GM19372 (cell line): ENCODE data around the gene EIF4E1B.

Experiments
- ATAC-seq: cut with Tn5 transposase; IDR thresholded peaks from one replicate; pipeline ENCODE4 v1.9.1; 2021; ENCODE audit warnings: mild to moderate bottlenecking, low read depth, moderate library complexity; ENCODE audit not compliant: unreplicated experiment

The EIF4E1B gene

GRCh38 chr5:176679365-176680225, 49.1 kb downstream of the EIF4E1B start:
- no peak for ATAC-seq

GRCh38 chr5:176680226-176680563, 49.7 kb downstream of the EIF4E1B start:
- no peak for ATAC-seq

- no peak for ATAC-seq
Measured at GRCh38 chr5:176682016-176682531, 51.6 kb downstream of the EIF4E1B start.

DNA sequence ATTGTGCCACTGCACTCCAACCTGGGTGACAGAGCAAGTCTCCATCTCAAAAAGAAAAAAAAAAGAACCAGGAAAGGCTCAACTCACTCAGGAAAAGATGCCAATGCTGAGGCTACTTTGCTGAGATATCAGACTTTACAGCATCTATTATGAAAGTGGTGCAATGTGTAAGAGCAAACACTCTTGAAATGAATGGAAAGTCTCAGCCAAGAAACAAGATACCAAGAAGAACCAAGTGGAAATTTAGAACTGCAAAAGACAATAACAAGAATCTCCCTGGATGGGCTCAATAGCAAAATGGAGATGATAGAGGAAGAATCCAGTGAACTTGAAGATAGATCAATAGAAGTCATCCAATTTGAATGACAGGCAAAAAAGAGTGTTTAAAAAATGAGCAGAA, 54.5 kb downstream of the EIF4E1B start:
- ATAC-seq: no peak

GRCh38 chr5:176687247-176687646, 56.8 kb downstream of the EIF4E1B start:
- no peak for ATAC-seq

- no peak for ATAC-seq
Measured at GRCh38 chr5:176687881-176688280, 57.4 kb downstream of the EIF4E1B start.

DNA sequence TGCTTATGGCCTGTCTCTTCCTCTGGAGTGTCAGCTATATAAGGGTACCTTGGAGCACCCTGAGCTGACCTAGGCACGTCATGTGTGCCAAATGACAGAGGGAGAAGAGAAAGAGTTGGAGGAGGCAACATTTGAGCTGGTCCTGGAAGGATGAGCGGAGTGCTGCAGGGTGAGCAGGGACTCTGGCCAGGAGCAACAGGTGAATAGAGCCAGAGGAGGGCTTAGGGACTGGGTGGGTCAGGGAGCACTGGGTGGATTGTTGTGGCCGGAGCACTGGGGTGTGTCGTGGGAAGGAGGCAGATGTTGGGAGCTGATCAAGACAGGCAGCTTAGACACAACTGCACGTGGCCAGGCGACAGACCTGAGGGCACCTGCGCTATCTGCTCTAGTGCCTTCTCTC, 60.4 kb downstream of the EIF4E1B start:
- ATAC-seq: no peak

DNA sequence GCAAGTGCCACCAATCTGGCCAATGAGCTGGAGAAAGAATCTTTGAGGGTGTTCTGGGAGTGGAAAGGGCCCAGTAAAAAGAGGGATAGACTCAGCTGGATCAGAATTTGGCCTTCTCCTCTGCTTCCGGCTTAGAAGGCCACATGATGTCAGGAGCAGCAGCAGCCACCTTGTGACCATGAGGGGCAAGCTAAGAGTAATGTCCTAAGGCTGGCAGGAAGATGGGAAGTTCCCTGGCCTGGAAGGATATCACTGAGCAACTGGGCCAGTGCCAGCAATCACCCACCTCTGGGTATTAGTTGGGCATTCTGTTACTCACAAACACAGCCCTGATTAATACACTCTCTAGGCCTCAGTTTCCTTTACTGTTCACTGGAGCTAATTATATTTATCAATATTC, 61.0 kb downstream of the EIF4E1B start:
- ATAC-seq: no peak

- no peak for ATAC-seq
Measured at GRCh38 chr5:176692326-176692725, 61.9 kb downstream of the EIF4E1B start.

GRCh38 chr5:176692839-176693476, 62.5 kb downstream of the EIF4E1B start:
- ATAC-seq: no peak

DNA sequence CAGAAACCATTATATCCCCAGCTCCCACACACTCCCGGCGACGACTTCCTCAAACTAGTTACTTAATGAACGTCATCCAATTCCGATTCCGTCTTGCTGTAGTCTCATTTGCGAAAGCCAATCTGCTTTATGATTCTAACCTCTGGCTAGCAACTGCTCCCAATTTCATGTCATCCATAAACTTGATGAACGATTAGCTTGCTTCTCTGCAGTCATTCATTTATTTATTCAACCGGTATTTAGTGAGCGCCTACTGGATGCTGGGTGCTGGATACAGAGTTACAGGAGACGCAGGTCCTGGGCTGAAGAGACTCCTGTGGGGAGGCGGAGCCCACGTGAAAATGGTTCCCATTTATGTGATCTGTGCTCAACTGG, 63.0 kb downstream of the EIF4E1B start:
- no peak for ATAC-seq

DNA sequence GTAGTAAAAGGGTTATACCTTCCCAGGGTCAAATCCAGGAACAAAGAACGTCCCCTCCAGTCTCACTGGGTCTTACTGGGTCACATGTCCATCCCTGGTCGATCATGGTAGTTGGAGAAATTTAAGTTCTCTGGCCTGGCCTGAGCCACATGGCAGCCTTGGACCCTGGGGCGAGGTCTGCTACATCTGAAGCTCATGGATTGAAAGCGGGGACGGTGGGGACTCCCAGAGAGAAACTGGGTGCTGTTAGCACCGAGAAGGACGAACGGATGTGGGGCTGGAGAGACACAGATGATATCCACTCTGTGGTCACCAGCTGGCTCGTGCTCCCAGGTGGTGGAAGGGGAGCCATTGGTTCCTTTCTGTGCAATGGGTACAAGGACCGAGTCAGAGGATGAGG, 63.7 kb downstream of the EIF4E1B start:
- ATAC-seq: no peak

DNA sequence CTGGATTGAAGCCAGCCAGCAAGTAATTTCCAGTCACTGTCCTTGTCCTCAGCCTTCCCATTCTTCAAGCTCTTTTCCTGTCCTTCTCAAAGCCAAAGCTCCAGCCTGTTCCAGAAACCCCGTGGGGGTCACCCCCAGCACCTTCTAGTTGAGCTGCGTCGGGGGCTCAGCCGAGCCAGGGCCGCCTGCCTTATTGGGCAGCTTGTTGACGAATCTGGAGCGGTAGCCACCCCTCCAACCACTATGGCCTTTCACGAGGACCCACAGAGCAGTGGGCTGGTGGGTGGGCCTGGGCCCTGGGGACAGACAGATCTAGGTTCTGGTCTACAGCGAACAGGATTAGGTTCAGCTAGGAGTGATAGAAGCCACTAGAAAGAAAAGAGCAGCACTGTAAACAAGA, 64.2 kb downstream of the EIF4E1B start:
- no peak for ATAC-seq

DNA sequence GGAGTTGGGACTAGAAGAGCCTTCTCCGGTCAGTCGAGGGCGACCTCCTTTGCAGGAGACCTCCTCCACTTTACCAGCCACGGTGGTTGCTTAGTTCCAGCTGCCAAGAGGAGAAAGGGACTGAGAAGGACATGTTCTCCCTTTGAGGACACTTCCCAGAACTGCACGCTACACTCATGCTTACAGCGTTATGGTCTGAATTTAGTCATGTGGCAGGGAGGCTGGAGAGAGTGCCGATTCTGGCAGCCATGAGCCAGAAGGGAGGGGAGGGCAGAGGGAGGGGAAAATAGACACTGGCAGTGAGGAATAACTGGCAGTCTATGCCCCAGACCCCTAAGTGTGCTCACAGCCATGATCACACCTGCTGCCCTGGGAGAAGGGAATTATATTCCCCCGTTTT, 64.6 kb downstream of the EIF4E1B start:
- no peak for ATAC-seq
